Stromal cell of bone marrow (primary cell): ENCODE results near the gene FGD6.
"Not testable (repeated sequence)": the region's sequence is repeated elsewhere in the genome, so short reads cannot be mapped to it uniquely, and the experiment has no call there.

Source experiments
- DNase-seq: peaks from one replicate; pipeline ENCODE4 v3.0.0-alpha.2; 2012; ENCODE audit warnings: low read depth

The FGD6 gene

DNA sequence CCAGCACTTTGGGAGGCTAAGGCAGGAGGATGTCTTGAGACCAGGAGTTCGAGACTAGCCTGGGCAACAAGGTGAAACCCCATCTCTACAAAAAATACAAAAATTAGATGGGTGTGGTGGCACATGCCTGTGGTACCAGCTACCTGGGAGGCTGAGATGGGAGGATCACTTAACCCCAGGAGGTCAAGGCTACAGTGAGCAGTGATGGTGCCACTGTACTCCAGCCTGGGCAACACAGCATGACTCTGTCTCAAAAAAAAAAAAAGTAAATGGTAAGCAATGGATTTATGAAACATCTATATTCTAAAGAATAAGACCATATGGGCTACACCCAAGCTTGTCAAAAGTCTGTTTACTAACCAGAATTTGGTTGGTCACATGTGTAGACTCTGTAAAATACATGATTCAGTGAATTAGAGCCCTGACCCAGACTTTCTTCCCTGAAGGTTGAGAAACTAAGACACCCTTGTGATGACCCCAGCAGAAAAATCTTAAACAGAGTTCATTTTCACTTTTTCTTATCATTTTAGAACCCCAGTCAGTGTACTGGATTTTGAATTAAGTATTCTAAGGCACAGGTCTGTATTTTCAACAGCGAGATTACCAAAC, 12.1 kb downstream of the FGD6 start:
- DNase-seq: no peak

DNA sequence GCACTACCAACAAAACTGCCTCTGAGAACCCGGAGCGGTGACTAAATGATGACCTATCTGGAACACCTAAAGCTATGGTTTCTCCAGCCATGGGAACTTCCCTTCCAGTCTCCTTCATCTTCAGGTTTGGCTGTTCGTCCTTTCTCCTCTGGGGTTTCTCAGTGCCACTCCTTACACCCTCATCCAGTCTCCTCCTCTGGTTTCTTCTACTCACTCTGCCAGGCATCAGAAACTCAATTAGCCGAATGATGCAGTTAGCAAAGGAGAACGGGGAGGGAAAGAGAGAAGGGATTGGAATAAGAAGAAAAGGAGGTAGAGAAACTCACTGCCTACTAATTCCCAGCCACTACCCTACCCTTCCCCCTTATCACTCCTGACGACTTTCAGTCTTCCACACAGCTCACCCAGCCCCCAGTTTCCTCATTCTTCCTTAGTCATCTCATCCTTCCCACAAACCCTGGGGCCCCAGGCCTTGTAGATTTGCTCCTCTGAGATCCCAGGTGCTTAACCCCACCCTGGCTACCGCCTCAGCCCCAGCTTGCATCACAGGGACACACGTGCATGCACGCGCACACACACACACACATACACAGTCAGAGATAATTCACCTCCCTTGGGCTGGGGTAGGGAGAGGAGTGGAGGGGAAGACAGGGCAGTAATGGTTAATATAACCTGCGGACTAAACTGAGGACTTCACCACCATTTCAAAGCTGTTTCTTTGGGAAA, 13.0 kb downstream of the FGD6 start:
- peak; percentile 61 for DNase-seq

DNA sequence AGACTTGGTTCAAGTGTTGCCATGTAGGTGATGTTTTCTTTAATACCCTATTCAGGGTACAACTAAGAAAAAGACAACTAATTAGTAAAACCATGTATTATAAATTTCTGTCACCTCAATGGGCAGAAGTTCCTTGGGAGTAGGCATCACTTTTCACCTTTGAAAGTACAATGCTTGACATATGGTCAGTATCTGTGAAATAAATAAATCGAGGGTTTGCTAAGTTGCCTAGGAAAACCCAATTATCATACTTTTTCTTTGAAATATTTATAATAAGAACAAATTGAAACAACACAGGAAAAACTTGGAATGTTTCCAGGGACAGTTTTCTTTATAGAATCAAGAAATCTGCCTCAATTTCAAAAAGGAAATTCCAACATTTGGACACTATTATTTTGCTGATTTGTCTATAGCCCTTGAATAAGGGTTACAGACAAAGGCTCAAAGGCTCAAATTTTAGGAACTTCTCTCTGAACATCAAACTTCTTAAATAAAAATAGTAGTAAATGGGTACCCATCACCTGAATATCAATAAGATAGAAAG, 13.7 kb downstream of the FGD6 start:
- no peak for DNase-seq

DNA sequence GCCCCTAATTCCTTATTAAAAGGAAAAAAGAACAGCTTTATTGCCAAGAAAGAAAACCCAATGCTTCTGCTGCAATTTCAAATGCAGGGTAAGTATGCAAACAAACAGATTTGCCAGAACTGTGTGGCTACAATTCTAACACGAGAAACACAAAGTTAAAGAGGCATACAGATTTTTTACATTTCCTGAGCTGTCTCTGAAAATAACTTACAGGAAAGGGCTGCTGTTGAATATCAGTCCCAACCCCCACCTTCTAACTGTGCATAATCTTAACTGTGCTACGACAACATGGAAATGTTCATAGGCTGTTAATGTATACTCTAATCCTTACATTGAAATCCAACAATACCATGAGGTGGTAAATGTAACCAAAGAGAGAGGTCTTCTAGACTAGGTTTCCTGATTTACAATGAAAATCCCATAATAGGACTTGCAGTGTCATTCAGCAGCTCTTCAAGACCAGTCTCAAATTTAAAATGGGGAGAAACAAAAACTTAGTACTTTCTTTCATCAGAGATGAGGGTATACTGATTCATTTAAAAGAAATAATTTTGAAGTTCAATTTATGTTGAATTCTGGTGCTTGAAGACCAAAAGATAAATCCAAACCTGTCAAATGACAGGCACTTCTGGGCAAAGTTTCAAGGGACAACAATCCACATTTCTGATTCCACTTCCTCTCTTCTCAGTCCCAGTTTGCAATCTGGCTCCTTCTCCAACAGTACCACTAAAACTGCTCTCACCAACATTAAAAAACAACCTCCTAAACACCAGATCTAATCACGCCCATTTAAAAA, 14.4 kb downstream of the FGD6 start:
- DNase-seq: no peak

DNA sequence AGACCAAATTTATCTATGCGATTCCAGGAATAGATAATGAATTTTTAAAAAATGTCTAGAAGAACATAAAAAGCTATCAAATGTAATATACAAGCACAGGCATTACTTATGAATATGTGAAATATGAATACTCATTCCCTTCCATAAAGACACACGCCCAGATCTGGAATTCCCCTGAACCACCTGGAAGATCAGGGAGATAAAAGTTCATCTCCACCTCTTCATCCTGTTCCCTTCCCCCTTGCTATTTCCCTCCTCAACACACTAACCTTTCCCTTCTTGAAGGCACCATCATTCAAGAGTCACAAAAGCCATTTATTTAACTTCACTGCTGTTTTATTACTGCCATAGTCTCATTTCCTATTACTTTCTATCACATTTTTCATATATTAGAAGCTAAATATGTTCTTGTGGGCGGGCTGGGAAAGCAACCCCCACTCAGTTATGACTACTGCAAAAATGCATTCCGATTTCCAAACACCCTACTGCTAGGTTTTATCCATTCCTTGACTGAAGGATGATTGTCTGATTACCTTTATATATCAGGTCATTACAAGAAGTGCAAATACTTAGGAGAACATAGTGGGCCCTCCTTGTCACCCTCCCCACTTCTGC, 16.1 kb downstream of the FGD6 start:
- no peak for DNase-seq

DNA sequence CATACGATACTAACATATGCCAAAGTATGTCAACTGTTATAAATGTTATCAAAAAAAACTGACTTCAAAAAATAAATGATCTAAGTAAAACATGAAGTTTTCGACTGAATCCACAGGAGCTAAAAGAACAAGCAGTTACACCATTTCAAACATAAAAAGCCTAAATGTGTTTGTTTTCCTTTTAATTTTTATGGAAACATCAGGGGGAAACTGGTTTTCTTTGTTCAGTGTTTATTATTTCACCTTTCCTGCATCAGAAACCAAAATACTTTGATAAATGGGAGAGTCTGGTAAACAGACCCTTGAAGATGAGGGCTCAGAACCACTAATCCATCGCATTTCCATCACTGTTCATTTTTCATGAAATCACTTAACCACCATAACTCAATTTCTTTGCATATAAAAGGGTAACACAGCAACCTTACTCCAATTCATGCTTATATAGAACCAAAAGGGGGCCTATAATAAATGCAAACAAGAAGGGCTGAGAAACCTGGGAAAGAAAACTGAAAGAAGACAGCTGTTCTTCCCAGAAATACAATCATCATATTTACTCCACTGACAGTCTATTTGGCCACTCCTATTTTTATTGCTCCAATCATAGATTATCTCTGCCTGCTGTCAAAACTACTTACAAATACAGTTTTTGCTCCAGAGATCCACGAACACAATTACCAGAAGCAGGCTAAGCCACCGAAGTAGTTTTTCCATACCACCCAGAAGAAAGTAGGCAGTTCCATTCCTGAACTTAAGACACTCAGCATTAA, 17.0 kb downstream of the FGD6 start:
- no peak for DNase-seq

DNA sequence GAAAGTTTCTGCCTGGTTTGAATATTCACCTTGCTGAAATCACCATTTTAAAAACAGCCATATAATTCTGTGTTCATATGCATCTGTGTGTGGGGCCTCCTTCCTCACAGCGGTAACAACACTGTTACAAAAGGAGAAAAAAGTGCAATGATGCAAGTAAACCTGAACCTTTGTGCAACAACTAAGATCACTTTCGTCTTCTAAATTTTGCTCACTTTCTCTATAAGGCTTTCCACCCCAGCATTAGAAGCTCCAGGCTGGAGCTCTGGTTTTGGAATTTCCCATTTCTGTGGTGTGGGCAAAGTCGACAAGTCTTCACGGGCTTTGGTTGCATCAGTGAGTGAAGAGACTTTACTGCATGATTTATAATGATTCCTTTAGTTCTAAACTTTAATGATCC, 18.4 kb downstream of the FGD6 start:
- DNase-seq: no peak

DNA sequence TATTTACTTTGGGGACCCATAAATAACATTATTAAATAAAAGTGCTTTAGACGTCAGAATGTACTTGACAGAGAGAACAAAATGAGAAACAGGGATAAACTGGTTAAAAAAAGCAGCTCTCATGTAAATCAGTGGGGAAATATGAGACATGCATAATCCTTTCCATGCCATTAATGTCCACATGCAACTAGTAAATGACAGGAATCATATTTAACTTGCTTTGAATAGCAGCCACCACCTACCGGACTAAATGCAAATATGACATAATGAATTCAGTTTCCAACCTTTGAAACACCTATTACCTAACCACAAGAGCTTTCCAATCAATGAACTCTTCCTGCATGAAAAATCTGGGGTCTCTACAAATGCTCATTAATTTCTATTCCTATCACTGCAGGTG, 19.6 kb downstream of the FGD6 start:
- no peak for DNase-seq

DNA sequence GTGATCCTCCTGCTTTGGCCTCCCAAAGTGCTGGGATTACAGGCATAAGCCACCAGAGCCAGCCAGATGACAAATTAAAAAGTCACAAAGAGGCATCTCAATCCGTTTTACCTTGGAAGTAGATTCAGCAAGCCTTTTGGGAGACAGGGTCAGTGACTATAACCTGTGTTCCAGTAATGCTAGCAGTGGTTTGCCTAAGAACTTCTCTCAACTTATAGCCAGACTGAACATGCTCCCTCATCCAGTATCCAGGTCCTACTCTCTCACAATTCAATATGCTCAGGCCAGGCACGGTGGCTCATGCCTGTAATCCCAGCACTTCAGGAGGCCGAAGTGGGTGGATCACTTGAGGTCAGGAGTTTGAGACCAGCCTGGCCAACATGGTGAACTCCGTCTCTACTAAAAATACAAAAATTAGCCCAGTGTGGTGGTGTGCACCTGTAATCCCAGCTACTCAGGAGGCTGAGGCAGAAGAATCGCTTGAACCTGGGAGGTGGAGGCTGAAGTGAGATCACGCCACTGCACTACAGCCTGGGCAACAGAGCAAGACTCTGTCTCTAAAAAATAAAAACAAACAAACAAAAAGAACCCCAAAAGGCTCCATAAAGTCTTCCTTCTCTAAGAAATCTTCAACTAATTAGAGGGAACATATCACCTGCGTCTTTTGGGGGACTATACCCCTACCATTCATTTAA, 20.2 kb downstream of the FGD6 start:
- not testable (repeated sequence) for DNase-seq

DNA sequence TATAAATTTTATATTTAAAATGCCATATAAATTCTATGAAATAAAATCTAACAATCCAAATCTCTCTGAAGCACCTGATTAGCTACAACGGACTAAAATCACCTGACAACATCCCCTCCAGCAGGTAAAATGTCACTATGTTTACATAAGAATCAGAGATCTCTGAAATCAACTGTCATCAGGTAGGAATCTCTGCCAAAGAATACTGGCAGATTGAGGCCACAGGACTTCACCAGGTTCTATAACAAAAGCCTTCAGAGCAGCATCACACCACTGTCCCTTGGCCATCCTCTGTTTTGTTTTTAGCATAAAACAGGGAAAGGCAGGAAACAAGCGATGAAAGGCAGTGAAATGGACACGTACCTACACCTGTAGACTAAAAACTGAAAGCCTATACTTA, 22.1 kb downstream of the FGD6 start:
- DNase-seq: no peak

DNA sequence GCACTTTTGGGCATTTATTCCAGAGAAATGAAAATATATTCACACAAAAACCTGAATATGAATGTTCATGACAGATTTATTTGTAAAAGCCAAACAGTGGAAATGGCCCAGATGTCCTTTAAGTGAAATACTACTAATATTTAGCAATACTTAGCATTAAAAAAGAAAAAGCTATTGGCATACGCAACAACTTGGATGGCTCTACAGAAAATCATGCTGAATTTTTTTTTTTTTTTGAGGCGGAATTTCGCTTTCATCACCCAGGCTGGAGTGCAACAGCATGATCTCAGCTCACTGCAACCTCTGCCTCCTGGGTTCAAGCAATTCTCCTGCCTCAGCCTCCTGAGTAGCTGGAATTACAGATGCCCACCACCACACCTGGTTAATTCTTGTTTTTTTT, 24.1 kb downstream of the FGD6 start:
- no peak for DNase-seq

DNA sequence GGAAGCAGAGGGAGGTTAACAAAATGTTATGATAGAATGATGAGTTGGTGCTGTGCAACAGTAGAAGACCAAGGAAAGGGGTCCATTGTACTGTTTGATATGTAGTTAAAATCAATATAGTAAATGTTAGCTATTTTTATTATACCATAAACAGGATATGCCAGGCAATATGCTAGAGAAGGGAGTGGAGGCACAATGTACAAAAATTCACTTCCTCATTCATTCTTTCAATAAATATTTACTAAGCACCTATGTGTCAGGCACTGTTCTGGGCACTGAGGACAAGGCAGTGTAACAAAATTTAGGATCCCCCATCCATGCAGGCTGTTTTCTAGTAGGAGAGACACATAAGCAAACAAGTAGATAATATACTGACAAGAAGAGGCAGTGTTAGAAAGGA, 25.0 kb downstream of the FGD6 start:
- no peak for DNase-seq

DNA sequence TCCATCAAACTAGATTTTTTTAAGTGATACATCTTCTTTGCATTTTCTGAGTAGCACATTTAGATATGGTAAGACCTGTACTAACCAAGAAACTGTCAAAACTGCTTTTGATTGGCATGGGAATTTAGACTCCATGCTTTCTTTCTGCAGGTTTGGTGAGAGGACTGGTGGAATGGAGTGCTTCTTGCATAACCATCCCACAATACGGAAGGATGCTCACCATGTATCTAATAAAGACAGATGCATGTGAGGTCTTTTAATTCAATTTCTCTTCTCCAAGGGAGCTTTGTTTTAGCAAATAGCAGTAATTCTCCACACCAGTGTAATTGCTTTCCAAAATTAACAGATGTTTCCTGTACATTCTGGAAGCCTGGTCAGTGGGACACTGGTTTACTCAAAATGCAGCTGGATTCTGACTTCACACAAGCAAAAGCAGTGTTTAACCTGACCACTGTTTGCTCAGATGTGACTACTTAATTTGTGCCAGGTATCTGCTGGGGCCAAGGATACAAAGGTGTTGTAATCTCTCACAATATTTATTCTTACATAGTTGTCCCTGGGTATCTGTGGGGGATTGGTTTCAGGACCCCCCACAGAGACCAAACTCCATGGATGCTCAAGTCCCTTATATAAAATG, 26.1 kb downstream of the FGD6 start:
- DNase-seq: no peak

DNA sequence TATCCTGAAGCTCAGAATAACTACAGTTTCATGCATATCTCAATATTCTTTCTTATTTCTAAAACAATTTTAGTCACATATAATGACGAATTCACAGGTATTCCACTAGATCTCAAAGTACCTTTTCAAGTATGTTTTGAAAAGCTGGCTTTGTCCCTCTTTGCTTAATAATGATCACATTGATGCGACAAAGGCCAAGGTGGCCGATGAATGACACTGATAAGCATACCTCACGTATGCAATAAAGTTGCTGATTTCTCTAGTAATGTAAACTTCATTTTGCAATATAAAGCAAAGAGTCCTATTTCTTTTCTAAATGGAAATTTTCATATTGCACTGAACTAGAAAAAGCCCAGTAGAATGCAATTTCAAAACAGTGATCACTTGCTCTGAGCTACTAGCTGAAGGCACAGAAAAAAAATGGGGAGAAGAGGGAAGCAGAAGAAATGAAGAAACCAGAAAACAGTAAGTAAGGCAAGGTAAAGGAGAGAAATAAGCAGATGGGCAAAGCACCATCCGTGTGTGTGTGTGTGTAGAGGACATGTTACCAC, 29.3 kb downstream of the FGD6 start:
- DNase-seq: no peak

DNA sequence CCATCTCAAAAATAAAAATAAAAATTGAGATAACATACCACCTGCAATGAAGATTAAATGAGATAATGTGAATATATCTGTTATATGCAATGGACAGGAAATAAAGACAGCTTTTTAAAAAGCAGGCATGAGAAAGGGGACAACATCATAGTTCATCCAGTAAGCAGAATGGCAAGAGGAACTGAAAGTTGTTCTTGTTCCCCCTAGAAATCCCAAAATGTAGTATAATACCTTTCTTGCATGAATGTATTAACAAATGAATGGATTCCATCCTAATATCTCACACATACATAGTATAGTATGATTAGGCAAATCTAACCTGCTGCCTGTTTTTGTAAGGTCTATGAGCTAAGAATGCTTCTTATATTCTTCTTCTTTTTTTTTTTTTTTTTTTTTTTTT, 31.4 kb downstream of the FGD6 start:
- DNase-seq: no peak

DNA sequence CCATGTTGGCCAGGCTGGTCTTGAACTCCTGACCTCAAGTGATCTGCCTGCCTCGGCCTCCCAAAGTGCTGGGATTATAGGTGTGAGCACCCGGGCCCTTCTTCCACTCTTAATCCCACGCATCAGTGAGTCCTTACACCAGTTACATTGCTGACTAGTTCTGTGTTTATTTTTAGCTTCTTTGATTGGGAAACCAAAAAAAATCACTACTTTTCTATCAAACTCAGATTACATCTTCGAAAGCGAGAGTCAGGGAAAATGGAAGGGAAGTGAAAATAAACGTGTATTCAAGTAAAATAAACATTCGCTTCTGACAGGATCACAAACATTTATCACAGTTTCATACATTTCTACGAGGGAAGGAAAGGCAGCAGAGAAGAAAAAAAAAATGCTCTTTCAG, 32.2 kb downstream of the FGD6 start:
- no peak for DNase-seq

DNA sequence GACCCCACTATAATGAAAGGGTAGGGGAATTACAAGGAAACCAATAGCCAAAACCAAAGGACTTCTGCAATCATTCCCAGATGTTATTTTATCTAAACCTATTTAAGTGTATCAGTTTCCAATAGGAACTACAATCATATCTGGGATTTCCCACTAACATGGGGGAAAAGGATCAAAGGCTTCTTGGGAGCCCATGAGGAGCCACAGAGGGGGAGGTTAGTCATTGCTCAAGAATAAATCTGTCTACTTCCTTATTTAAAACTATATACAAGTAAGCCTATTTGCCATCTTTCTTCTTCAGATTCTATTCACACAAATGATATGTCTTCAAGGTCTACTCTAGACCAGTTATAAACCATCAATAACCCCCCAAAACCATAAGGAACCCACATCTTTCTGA, 33.1 kb downstream of the FGD6 start:
- no peak for DNase-seq

DNA sequence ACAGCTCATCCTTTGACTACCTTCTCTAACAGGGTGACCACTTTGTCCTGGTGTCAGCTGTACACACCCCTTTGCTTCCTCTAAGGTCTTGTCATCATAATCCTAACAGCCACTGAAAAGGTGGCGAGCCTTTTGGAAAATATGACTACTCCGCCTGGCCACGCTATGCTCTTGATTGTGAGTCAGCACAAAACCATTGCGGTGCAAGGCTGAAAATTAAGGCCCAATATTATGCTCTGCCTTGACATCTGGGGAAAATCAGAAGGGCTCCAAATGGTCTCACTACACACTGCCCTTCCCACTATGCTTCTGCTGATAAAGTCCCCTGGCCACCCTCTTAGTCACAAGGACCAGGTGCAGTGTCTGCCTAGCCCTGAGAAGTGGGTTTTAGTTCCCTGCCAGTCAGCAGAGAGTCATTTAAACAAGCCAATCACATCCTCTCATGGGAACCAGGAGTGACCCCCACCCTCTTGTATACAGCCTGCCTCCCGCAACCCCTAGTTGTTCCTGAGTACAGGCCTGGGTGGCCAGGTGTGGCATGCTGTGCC, 34.3 kb downstream of the FGD6 start:
- peak; percentile 55 for DNase-seq

DNA sequence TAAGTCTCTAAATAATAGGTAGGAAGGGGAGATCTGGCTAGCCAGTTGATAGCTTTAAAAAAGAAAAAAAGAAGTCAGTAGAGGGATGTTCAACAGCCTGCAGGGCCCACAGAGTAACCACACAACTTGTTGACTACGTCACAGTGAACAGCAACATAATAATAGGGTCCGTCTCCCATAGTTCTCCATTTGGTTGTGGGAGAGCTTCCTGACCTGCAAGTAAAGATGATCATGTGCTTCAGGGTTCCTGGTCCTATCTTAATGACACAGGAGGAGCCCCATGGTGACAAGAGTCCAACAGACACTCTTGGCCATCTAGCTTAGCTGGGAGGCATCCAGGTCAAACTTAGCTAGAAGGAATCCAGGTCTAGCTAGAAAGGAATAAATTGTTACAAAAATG, 36.2 kb downstream of the FGD6 start:
- DNase-seq: no peak

DNA sequence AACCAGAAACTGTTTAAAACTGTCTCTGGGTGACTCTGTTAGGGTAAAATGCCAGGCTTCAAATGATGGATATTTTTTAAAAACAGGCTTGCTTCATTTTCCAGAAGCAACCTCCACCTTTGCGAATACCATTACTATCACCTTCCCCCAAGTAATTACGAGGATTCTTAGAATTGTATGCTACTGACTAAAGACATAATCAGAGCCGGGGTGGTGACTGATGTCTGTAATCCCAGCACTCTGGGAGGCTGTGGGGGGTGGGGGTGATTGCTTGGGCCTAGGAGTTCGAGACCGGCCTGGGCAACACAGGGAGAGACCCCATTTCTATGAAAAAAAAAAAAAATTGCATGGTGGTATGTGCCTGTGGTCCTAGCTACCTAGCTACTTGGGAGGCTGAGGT, 38.3 kb downstream of the FGD6 start:
- DNase-seq: no peak
